HepG2 (cell line): ENCODE measurements around the gene SLC26A5. TPM values are rescaled to one million over a fixed set of nuclear protein-coding genes. Genes with fewer than 3 reads are reported as not detected.

Source experiments
- ARNT2 ChIP-seq: sonication (generic); formaldehyde crosslinking; IDR thresholded peaks from 2 replicates; pipeline ENCODE4 v1.8.0; 2022; ENCODE audit warnings: mild to moderate bottlenecking, low read depth, missing genetic modification reagents, moderate library complexity
- ASH2L ChIP-seq: fragments of 300-600, 200-600 bp; sonication (generic); IDR thresholded peaks from 2 replicates; pipeline ENCODE4 v1.7.0; 2017; ENCODE audit warnings: low read depth, mild to moderate bottlenecking, moderate library complexity, mixed read lengths, low read length; ENCODE audit not compliant: insufficient read length
- ETV6 ChIP-seq: sonication (generic); formaldehyde crosslinking; conservative IDR thresholded peaks from 2 replicates; pipeline ENCODE4 v1.4.0; 2020; ENCODE audit warnings: missing genetic modification reagents
- FOSL1 ChIP-seq: sonication (generic); formaldehyde crosslinking; IDR thresholded peaks from 2 replicates; pipeline ENCODE4 v1.9.0; 2021; ENCODE audit warnings: missing genetic modification reagents, borderline replicate concordance
- GMEB2 ChIP-seq: IDR thresholded peaks from 2 replicates; pipeline ENCODE4 v1.6.1; 2016; ENCODE audit warnings: missing biosample characterization, missing genetic modification reagents, low read depth
- HNF1B ChIP-seq: sonication (generic); formaldehyde crosslinking; IDR thresholded peaks from 2 replicates; pipeline ENCODE4 v1.5.1; 2020; ENCODE audit warnings: mild to moderate bottlenecking, moderate library complexity, missing genetic modification reagents
- HNRNPL ChIP-seq: fragments of 200-400 bp; formaldehyde crosslinking; IDR thresholded peaks from 2 replicates; pipeline ENCODE4 v1.6.1; 2017; ENCODE audit warnings: mild to moderate bottlenecking, low read depth, low read length
- MBNL3 ChIP-seq: fragments of 250-450 bp; sonication (Bioruptor Pico); conservative IDR thresholded peaks from 2 replicates; pipeline ENCODE4 v1.8.0; 2022; ENCODE audit warnings: mild to moderate bottlenecking, inconsistent platforms
- MIER2 ChIP-seq: IDR thresholded peaks from 2 replicates; pipeline ENCODE4 v1.6.1; 2016; ENCODE audit warnings: missing biosample characterization, missing genetic modification reagents
- PRPF4 ChIP-seq: fragments of 200-400 bp; formaldehyde crosslinking; IDR thresholded peaks from 2 replicates; pipeline ENCODE4 v1.6.1; 2016; ENCODE audit warnings: low read length, low read depth; ENCODE audit not compliant: poor library complexity, severe bottlenecking
- REPIN1 ChIP-seq: sonication (generic); formaldehyde crosslinking; IDR thresholded peaks from 2 replicates; pipeline ENCODE4 v1.8.0; 2022; ENCODE audit warnings: missing genetic modification reagents, low read depth, mild to moderate bottlenecking, borderline replicate concordance
- RFX1 ChIP-seq: fragments of 450-650 bp; IDR thresholded peaks from 2 replicates; pipeline ENCODE4 v1.6.1; 2017
- SKI ChIP-seq: fragments of 450-650 bp; IDR thresholded peaks from one replicate; pipeline ENCODE4 v1.6.1; 2018; ENCODE audit warnings: mild to moderate bottlenecking; ENCODE audit not compliant: partially characterized antibody
- SMAD9 ChIP-seq: sonication (generic); formaldehyde crosslinking; IDR thresholded peaks from 2 replicates; pipeline ENCODE4 v1.5.1; 2020; ENCODE audit warnings: mild to moderate bottlenecking, missing genetic modification reagents
- SNAPC5 ChIP-seq: sonication (generic); formaldehyde crosslinking; IDR thresholded peaks from 2 replicates; pipeline ENCODE4 v1.8.1; 2023; ENCODE audit warnings: mild to moderate bottlenecking, missing genetic modification reagents, borderline replicate concordance
- SOX6 ChIP-seq, 2 experiments: fragments of 450-650 bp in 1 of 2; sonication (generic) in 1 of 2; formaldehyde crosslinking in 1 of 2; IDR thresholded peaks; 2 replicates each; pipeline versions ENCODE4 v1.4.0 to v1.6.1; 2017 to 2020; ENCODE audit warnings: antibody characterized with exemption in 1 of 2, mild to moderate bottlenecking in 1 of 2, missing genetic modification reagents in 1 of 2
- STAG1 ChIP-seq: sonication (generic); formaldehyde crosslinking; IDR thresholded peaks from 2 replicates; pipeline ENCODE4 v1.4.0; 2020; ENCODE audit warnings: missing genetic modification reagents
- THAP7 ChIP-seq: sonication (generic); formaldehyde crosslinking; IDR thresholded peaks from 2 replicates; pipeline ENCODE4 v1.8.1; 2023; ENCODE audit warnings: mild to moderate bottlenecking, missing genetic modification reagents
- ZBTB20 ChIP-seq: sonication (generic); formaldehyde crosslinking; IDR thresholded peaks from 2 replicates; pipeline ENCODE4 v1.8.1; 2023; ENCODE audit warnings: missing genetic modification reagents, low read depth, mild to moderate bottlenecking, borderline replicate concordance
- ZFAT ChIP-seq: sonication (generic); formaldehyde crosslinking; conservative IDR thresholded peaks from 2 replicates; pipeline ENCODE4 v1.8.1; 2023; ENCODE audit warnings: missing genetic modification reagents, inconsistent platforms
- ZFP90 ChIP-seq: sonication (generic); formaldehyde crosslinking; IDR thresholded peaks from 2 replicates; pipeline ENCODE4 v1.8.0; 2022; ENCODE audit warnings: missing genetic modification reagents, mild to moderate bottlenecking, inconsistent platforms, borderline replicate concordance
- ZNF3 ChIP-seq: IDR thresholded peaks from 2 replicates; pipeline ENCODE4 v1.7.0; 2017; ENCODE audit warnings: inconsistent platforms
- ZNF383 ChIP-seq: sonication (generic); formaldehyde crosslinking; IDR thresholded peaks from 2 replicates; pipeline ENCODE4 v1.4.0; 2020; ENCODE audit warnings: missing genetic modification reagents, mild to moderate bottlenecking, borderline replicate concordance
- ZNF567 ChIP-seq: sonication (generic); formaldehyde crosslinking; IDR thresholded peaks from 2 replicates; pipeline ENCODE4 v1.8.1; 2023; ENCODE audit warnings: mild to moderate bottlenecking, missing genetic modification reagents, borderline replicate concordance
- ZNF577 ChIP-seq: sonication (generic); formaldehyde crosslinking; IDR thresholded peaks from 2 replicates; pipeline ENCODE4 v1.4.0; 2020; ENCODE audit warnings: mild to moderate bottlenecking, low read depth, missing genetic modification reagents, borderline replicate concordance
- ZNF605 ChIP-seq: sonication (generic); formaldehyde crosslinking; IDR thresholded peaks from 2 replicates; pipeline ENCODE4 v1.8.0; 2022; ENCODE audit warnings: mild to moderate bottlenecking, missing genetic modification reagents
- ZNF816 ChIP-seq: sonication (generic); formaldehyde crosslinking; IDR thresholded peaks from 2 replicates; pipeline ENCODE4 v1.8.0; 2022; ENCODE audit warnings: missing genetic modification reagents, mild to moderate bottlenecking, borderline replicate concordance
- polyA plus RNA-seq, 8 experiments: library from polyadenylated mRNA; depleted of rRNA in 3 of 8; stranded (reverse) in 7 of 8; unstranded in 1 of 8; fragments of >200 nt; fragmentation: Illumina TruSeq in 4 of 8; extraction: Trizol in 4 of 8; gene quantifications; 2 replicates each; pipeline versions ENCODE4 v1.2.1 to v1.2.3, GENCODE V29; 2011 to 2016; ENCODE audit warnings: low read depth in 4 of 8, missing spikeins in 1 of 8, mixed read lengths in 1 of 8; ENCODE audit not compliant: insufficient read depth in 1 of 8
- total RNA-seq, 5 experiments: library from RNA; depleted of rRNA; stranded (reverse); fragments of >200 nt; fragmentation: Illumina TruSeq; extraction: Trizol; gene quantifications; 2 replicates each; pipeline ENCODE4 v1.2.3, GENCODE V29; 2016; ENCODE audit warnings: low read depth in 1 of 5

The SLC26A5 gene
- total and polyA plus RNA-seq, 2 of the 13 experiments (the other 11 are each of a cell fraction or from before 2014, with no cell fraction given) = 0.08 to 0.11 TPM

- TF ChIP-seq HNF1B (CRISPR knock-in tag) (peak; percentile 63), MIER2 (CRISPR knock-in tag) (0 out of 2 replicates have a peak, but pooled peaks have one; percentile 32), FOSL1 (CRISPR knock-in tag) (no peak), SKI (no peak), SOX6 (IDR thresholded peaks at IDR 0.05) (no peak), SOX6 (CRISPR knock-in tag; IDR thresholded peaks at IDR 0.05) (no peak), REPIN1 (CRISPR knock-in tag) (no peak), ZNF3 (CRISPR knock-in tag) (no peak), THAP7 (CRISPR knock-in tag) (no peak), ZFAT (CRISPR knock-in tag) (no peak), ZNF567 (CRISPR knock-in tag) (no peak), ETV6 (CRISPR knock-in tag) (no peak), PRPF4 (no peak), ZBTB20 (CRISPR knock-in tag) (no peak), ASH2L (peak; percentile 89), ARNT2 (CRISPR knock-in tag) (0 out of 2 replicates have a peak, but pooled peaks have one; percentile 47), ZNF816 (CRISPR knock-in tag) (no peak), ZNF383 (CRISPR knock-in tag) (no peak), ZNF577 (CRISPR knock-in tag) (no peak), GMEB2 (no peak), SMAD9 (CRISPR knock-in tag) (no peak), MBNL3 (CRISPR knock-in tag) (no peak), ZNF605 (CRISPR knock-in tag) (no peak), STAG1 (0 out of 2 replicates have a peak, but pooled peaks have one; percentile 5), ZFP90 (CRISPR knock-in tag) (peak; percentile 63; the same call in 1 of the 2 replicates), SNAPC5 (CRISPR knock-in tag) (no peak), RFX1 (no peak), HNRNPL (no peak)
These were observed 98.3 kb downstream of the SLC26A5 start, which contains the start of gene PSMC2 (continued) for GRCh38 chr7:103347507-103348267.
